ENCODE results near the gene RAC3. TPM values are rescaled to one million over a fixed set of nuclear protein-coding genes. Genes with fewer than 3 reads are reported as not detected.

RAC3 gene
- polyA plus RNA-seq, 1 experiment = 11.5 TPM

GRCh38 chr17:81996232-81996756, 35.2 kb upstream of the RAC3 start:
- ChIA-PET CTCF (interaction anchor here (1.1 kb wide), 1 partner anchor 8 kb away, joined by 4 read pairs; no protein-coding TSS in a partner anchor), POLR2A (no interaction called here)
- no peak overlapping the region for H3K4me3 ChIP-seq (ENCODE audit: low read depth, low read length)
- H3K27me3 ChIP-seq (ENCODE audit: control insufficient read depth, insufficient read depth, low read length) = no peaks in the 10 kb centered on the region
- no peak for DNase-seq (ENCODE audit: low read depth)
- TF ChIP-seq CTCF (IDR thresholded peaks at IDR 0.05; ENCODE audit: insufficient read depth, low read depth, low read length) = no peak
- peaks cover 3% of the 10 kb centered on the region for H3K36me3 ChIP-seq (ENCODE audit: control insufficient read depth, insufficient read depth, low read length)

- H3K4me3 ChIP-seq (ENCODE audit: low read depth, low read length) = no peak overlapping the region
- POLR2A ChIA-PET = interaction anchor here (0.6 kb wide), 1 partner anchor 275 kb away, joined by 3 read pairs; no protein-coding TSS in a partner anchor
- no peak for TF ChIP-seq CTCF (IDR thresholded peaks at IDR 0.05; ENCODE audit: insufficient read depth, low read depth, low read length)
- H3K27me3 ChIP-seq (ENCODE audit: control insufficient read depth, insufficient read depth, low read length) = no peaks in the 10 kb centered on the region
- H3K36me3 ChIP-seq (ENCODE audit: control insufficient read depth, insufficient read depth, low read length) = peaks cover 3% of the 10 kb centered on the region
- no peak for DNase-seq (ENCODE audit: low read depth)
- CTCF ChIA-PET = interaction anchor here (1.0 kb wide), 1 partner anchor 25 kb away, joined by 3 read pairs; no protein-coding TSS in a partner anchor
These were observed 34.6 kb upstream of the RAC3 start for GRCh38 chr17:81996757-81997441.

GRCh38 chr17:81998212-81998611, 33.3 kb upstream of the RAC3 start:
- POLR2A ChIA-PET = no interaction called here
- TF ChIP-seq CTCF (IDR thresholded peaks at IDR 0.05; ENCODE audit: insufficient read depth, low read depth, low read length) = no peak
- no peak overlapping the region for H3K4me3 ChIP-seq (ENCODE audit: low read depth, low read length)
- H3K36me3 ChIP-seq (ENCODE audit: control insufficient read depth, insufficient read depth, low read length) = peaks cover 3% of the 10 kb centered on the region
- no peaks in the 10 kb centered on the region for H3K27me3 ChIP-seq (ENCODE audit: control insufficient read depth, insufficient read depth, low read length)
- CTCF ChIA-PET = no interaction called here
- DNase-seq (ENCODE audit: low read depth) = no peak

- Histone ChIP-seq H3K27me3 (ENCODE audit: control insufficient read depth, insufficient read depth, low read length) (no peaks in the 10 kb centered on the region), H3K36me3 (ENCODE audit: control insufficient read depth, insufficient read depth, low read length) (peaks cover 2% of the 10 kb centered on the region), H3K4me3 (ENCODE audit: low read depth, low read length) (no peak overlapping the region)
- POLR2A ChIA-PET = no interaction called here
- no peak for TF ChIP-seq CTCF (IDR thresholded peaks at IDR 0.05; ENCODE audit: insufficient read depth, low read depth, low read length)
- DNase-seq (ENCODE audit: low read depth) = no peak
- CTCF ChIA-PET = no interaction called here
These were observed 32.6 kb upstream of the RAC3 start for GRCh38 chr17:81998691-81999438.

GRCh38 chr17:81999587-81999975, 31.9 kb upstream of the RAC3 start:
- ChIA-PET CTCF (no interaction called here), POLR2A (no interaction called here)
- TF ChIP-seq CTCF (IDR thresholded peaks at IDR 0.05; ENCODE audit: insufficient read depth, low read depth, low read length) = no peak
- Histone ChIP-seq H3K27me3 (ENCODE audit: control insufficient read depth, insufficient read depth, low read length) (no peaks in the 10 kb centered on the region), H3K4me3 (ENCODE audit: low read depth, low read length) (no peak overlapping the region), H3K36me3 (ENCODE audit: control insufficient read depth, insufficient read depth, low read length) (no peaks in the 10 kb centered on the region; the same call in none of the 2 replicates)
- no peak for DNase-seq (ENCODE audit: low read depth)

All from BJ (cell line).